GM12875 (cell line): ENCODE data around the gene ZBTB43.
"Not testable (repeated sequence)": the region's sequence is repeated elsewhere in the genome, so short reads cannot be mapped to it uniquely, and the experiment has no call there.

ENCODE experiments used
- H3K4me3 ChIP-seq: one replicate; pipeline ENCODE4 v1.5.1; 2011; ENCODE audit warnings: low read depth, low read length, control low read depth
- TF ChIP-seq, protein P1 (sequence below): IDR thresholded peaks from 2 replicates; pipeline ENCODE4 v1.5.1; 2011; ENCODE audit warnings: low read depth, mild to moderate bottlenecking, control low read depth, inconsistent platforms, low read length, moderate library complexity, borderline replicate concordance; ENCODE audit not compliant: insufficient read depth

ZBTB43 gene

DNA sequence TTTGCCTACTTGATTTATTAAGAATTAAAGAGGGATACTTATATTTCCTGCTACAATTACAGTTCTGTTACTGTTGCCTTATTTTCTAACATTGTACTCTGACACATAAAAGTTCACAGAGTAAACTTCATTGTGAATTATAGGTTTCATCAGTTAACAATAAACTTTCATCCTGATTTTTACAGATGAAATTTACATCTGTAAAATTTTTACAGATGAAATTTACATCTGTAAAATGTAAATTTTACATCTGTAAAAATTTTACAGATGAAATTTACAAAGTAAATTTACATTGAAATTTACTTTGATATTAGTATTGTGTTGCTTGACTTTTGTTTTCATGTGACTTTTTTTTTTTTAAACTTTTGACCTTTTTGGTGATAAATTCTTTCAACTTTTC lies 9.3 kb downstream of the ZBTB43 start:
- no peak overlapping the region for H3K4me3 ChIP-seq
- TF ChIP-seq, protein P1, sequence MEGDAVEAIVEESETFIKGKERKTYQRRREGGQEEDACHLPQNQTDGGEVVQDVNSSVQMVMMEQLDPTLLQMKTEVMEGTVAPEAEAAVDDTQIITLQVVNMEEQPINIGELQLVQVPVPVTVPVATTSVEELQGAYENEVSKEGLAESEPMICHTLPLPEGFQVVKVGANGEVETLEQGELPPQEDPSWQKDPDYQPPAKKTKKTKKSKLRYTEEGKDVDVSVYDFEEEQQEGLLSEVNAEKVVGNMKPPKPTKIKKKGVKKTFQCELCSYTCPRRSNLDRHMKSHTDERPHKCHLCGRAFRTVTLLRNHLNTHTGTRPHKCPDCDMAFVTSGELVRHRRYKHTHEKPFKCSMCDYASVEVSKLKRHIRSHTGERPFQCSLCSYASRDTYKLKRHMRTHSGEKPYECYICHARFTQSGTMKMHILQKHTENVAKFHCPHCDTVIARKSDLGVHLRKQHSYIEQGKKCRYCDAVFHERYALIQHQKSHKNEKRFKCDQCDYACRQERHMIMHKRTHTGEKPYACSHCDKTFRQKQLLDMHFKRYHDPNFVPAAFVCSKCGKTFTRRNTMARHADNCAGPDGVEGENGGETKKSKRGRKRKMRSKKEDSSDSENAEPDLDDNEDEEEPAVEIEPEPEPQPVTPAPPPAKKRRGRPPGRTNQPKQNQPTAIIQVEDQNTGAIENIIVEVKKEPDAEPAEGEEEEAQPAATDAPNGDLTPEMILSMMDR: no peak

DNA sequence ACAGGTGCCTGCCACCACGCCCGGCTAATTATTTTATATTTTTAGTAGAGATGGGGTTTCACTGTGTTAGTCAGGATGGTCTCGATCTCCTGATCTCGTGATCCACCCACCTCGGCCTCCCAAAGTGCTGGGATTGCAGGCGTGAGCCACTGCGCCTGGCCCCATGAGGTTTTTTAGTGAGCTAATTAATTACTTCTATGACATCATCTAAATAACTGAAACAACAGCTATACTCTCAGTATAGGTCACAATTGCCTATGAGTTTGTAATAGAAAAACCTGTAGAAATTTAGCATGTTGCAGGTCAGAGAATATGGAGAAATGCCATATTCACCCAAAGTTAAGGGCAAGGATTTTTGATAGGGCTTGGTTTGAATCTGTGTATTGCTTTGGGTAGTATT lies 12.8 kb downstream of the ZBTB43 start:
- H3K4me3 ChIP-seq: not testable (repeated sequence)

DNA sequence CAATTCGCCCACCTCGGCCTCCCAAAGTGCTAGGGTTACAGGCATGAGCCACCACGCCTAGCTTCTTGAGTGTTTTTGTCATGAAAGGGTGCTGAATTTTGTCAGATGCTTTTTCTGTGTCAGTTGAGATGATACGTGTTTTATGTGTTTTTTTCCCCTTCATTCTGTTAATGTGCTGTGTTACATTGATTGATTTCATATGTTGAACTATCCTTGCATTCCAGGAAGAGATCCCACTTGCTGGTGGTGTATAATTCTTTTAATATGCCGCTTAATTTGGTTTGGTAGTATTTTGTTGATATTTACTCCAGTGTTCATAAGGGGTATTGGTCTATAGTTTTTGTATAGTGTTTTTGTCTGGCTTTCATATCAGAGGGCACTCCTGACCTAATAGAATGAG lies 13.6 kb downstream of the ZBTB43 start:
- TF ChIP-seq, protein P1: no peak

DNA sequence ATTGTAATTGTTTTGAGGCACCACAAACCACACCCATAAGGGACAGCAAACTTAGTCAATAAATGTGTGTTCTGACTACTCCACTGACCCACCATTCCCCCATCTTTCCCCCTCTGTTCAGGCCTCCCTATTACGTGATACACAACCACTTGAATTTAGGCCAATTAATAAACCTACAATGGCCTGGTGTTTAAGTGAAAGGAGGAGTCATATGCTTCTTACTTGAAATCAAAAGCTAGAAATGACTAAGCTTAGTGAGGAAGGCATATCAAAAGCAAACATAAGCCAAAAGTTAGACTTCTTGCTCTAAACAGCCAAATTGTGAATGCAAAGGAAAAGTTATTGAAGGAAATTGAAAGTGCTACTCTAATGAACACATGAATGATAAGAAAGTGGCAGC lies 14.6 kb downstream of the ZBTB43 start:
- no peak overlapping the region for H3K4me3 ChIP-seq
- TF ChIP-seq, protein P1: no peak

More for the DNA sequence above, 13.6 kb downstream of the ZBTB43 start:
- no peak overlapping the region for H3K4me3 ChIP-seq

DNA sequence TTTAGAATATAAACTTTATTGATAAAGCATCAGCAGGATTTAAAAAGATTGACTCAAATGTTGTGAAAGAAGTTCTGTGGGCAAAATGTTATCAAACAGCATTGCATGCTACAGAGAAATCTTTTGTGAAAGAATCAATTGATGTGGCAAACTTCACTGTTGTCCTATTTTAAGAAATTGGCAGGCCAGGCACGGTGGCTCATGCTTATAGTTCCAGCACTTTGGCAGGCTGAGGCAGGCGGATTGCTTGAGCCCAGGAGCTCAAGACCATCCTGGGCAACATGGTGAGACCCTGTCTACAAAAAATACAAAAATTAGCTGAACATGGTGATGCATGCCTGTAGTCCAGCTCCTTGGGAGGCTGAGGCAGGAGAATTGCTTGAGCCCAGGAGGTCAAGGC lies 17.4 kb downstream of the ZBTB43 start:
- no peak overlapping the region for H3K4me3 ChIP-seq
- TF ChIP-seq, protein P1: no peak

DNA sequence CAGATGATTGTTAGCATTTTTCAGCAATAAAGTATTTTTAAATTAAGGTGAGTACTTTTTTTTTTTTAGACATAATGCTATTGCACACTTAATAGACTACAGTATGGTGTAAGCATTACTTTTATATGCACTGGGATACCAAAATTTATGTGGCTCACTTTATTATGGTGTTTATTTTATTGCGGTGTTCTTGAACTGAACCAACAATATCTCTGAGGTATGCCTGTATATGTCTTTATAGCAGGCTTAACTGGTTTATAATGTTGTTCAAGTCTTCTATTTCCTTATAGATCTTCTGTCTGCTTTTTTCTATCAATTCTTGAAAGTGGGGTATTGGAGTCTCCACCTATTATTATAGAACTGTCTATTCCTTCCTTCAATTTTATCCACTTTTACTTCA lies 18.0 kb downstream of the ZBTB43 start:
- H3K4me3 ChIP-seq: no peak overlapping the region
- TF ChIP-seq, protein P1: no peak

DNA sequence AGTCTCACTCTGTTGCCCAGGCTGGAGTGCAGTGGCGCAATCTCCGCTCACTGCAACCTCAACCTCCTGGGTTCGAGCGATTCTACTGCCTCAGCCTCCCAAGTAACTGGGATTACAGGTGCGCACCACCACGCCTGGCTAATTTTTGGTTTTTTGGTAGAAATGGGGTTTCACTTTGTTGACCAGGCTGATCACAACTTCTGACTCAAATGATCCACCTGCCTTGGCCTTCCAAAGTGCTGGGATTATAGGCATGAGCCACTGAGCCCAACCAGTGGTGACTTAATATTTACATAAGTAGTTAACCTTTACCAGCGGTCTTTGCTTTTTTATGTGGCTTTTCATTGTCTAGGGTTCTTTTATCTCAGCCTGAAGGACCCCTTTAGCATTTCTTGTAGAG lies 19.2 kb downstream of the ZBTB43 start:
- H3K4me3 ChIP-seq: not testable (repeated sequence)

DNA sequence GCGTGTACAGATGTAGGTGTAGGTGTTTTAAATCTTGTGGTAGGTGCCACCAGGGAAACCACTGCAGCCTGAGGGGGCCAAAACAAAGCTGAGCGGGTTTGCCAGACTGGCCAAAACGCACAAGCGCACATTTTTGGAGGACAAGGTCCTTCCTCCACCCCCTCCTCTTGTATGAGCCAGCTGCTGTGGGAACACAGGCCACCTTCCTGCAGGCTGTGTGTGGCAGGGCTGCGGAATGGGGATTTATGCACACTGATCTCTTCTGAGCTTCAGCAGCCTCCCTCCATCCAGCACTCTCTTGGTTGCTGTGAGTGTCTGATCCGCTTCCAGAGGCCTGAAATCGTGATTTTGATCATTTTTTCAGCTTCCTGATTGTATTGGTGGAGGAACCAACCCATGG lies 22.4 kb downstream of the ZBTB43 start:
- TF ChIP-seq, protein P1: no peak
- H3K4me3 ChIP-seq: no peak overlapping the region
